KBM-7 (cell line): Measurements from ENCODE around the gene MRAS.

Experiments
- DNase-seq: peaks from one replicate; pipeline ENCODE4 v3.0.0-alpha.2; 2015
- in situ Hi-C: fragments of 300-500 bp; cut with MboI; formaldehyde crosslinking; loops from 2 replicates; pipeline ENCODE4 v1.14.3; 2020; ENCODE audit warnings: low sequenced_read_pairs, low pct_unique_long_range_greater_than_20kb, mixed read lengths

The MRAS gene

DNA sequence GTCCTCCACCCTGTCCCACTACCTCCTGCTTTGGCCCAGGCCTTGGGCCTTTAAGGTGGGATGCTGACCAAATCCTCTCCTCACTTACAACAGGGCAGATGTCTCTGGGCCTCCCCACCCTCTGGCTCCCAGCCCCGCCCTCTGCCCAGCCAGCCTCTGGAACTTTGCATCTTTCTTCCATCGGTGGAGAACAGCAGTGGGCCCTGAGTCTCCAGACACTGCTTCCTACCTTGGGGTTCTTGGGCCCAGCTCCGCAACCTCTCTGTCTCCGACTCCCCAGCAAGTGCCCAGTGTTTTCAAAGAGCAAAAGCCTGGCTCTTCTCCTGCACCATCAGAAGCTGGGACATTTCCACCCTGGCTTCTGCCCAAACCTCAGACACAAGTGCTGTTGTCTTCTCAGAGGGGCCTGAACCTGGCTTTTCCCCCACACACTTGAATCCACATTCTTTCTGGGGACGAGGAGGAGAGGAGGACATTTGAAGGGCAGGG is 33.1 kb downstream of the MRAS start:
- in situ Hi-C loops = no loop called here
- DNase-seq = no peak

DNA sequence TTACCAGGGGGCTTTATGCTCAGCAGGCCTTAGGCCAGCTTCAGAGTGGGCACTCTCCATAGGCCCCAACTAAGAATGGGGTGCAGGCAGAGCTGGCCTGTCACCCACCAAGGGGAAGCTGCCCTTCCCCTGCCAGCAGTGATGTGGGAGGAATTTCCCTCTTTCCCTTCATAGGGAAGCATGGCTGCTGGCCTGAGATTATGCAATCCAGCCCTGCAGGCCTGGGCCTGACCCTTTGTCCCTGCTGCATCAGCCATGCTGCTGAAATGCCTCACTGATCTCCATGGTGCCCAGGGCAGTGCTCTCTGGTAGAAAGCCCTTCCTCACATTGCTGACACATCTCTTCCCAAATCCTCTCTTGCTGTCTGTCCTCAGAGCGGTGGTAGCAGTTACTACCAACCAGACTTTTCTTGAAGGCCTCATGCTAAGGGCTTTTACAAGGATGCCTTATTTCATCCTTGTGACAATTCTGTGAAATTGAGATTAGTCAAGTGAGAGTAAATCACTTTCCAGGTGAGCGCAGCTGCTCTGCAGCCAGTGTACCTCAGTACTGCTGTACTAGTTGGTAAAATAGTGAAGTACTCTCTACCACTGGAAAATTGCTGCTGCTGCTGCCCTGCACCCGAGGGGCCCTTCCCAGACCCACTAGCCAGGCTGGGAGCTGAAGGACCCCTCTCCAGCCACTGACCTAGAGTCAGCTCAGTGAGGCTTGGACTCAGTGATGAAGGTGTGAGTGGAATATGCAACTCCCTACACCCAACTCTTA is 33.8 kb downstream of the MRAS start:
- in situ Hi-C loops = no loop called here

DNA sequence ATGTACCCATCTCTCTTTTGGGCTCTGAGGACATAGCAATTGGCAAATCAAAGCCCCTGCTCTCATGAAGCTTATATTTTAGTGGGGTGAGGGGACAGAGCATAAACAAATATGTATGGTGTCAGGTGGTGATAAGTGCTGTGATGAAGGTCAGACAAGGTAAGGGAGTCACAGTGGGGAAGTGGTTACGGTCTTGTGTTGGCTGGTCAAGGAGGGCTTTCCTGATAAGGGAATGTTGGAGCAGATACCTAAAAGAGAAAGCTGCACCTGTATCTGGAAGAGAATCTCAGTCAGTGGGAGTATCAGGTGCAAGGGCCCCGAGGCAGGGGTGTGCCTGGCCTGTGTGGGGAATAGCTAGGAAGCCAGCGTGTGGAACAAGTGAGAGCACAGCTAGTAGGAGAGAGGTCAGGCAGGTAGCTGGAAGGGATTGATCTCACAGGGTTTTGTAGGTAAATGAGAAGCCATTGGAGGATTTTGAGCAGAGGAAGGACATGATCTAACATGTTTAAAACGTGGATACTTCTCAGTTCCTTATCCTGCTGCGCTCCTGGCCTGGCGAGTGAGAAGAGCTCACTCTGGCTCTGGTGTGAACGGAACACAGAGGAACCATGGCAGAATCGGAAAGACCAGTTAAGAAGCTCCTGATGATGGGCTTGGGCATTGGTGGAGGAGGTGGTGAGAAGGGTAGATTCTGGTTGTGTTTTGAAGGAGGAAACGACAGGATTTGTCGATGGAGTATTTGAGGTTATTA is 35.5 kb downstream of the MRAS start:
- DNase-seq = no peak
- in situ Hi-C loops = no loop called here

More for the DNA sequence above, 33.8 kb downstream of the MRAS start:
- DNase-seq = no peak

DNA sequence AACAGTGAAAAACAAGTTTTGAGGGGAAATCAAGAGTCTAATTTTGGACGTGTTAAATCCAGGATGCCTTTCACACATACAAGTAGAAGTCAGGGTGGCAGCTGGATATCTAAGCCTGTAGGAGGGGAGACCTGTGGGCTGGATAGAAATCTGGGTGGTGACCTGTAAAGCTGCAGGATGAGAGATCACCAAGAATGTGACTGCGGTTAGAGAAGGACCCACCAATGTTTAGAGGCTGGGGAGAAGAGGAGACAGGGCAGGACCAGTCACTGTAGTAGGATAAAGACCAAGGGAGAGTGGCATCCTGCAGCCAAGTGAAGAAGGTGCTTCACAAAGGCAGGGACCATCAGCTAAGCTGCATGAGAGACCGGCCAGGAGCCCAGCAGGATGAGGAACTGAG is 36.2 kb downstream of the MRAS start:
- DNase-seq = no peak
- in situ Hi-C loops = no loop called here

DNA sequence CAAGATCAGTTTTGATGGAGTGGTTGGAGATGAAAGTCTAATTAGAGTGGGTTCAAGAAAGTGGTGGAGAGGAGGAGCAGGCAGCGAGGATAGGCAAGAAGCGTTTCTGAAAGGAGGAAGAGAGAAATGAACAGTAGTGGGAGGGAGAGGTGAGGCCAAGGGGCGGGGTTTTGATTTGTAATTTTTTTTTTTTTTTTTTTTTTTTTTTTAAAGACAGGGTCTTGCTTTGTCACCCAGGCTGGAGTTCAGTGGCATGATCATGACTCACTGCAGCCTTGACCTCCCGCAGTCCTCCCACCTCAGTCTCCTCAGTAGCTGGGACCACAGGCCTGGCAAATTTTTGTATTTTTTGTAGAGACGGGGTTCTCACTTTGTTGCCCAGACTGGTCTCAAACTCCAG is 36.6 kb downstream of the MRAS start:
- in situ Hi-C loops = no loop called here
- DNase-seq = no peak

DNA sequence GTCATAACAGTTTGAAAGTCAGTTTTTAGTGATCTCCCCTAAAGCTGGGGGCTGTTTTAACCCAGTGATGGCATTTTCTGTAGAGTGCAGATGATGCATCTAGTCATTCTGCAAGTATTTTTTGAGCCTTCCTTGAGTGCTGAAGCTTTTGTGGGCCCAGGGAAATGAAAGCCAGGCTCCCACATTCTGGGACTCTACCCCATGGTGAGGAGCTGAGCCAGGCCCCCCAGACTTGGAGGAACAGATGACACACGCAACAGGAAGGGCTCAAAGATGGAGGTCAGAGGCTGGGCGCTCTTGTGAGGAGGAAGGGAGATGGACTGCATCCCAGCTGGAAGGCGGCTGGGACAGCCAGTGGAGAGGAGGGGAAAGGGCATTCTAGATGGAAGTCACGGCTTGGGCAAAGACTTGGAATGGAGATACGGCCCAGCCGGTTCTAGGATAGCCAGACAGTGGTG is 40.8 kb downstream of the MRAS start:
- DNase-seq = no peak
- in situ Hi-C loops = no loop called here

DNA sequence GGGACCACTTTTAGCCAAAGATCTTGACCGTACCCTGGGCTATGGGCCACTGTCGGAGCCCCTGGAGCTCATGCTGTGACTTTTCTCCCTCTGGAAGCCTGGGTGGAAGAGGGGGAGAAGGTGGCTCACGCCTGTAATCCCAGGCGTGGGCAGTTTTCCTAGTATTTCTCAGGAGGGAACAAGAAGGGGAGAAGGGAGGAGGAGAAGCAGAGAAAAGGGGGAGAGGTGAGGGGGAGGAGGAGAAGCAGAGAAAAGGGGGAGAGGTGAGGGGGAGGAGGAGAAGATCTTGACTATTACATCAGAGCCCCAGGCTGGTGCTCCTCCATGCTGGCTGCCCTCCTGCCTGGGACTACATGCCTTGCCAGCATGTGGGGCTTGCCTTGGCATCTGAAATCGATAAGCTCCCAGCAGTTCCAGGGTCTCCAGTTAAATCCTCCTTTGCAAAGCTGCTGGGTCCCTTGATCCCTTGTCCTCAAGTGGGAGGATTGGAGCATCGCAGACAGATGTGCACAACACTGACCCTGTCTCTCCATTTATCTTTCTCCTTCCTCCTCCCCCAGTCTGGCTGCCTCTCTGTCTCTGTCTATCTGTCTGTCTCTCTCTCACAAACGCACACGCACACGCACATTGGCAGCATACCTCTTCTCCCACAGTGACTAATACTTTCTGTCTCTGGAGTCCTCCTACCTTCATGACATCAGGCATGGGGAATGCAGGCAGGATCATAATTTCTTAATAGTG is 41.6 kb downstream of the MRAS start:
- in situ Hi-C loops = no loop called here
- DNase-seq = no peak

DNA sequence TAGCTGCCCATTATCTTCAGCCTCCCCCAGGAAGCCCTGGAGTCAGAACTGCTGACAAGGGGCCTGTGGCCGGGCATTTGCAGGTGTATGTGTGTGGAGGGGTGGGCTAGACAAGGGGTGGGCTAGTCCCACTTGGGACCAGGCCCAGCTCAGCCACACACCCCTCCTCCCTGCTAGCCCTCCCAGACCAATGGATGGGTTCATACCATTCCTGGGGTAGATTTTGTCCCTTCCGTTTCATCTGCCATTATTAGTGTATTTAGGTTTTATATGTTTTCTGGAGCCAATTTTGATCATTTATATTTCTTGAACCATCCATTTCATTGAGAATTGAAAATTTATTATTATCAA is 42.2 kb downstream of the MRAS start:
- no peak for DNase-seq
- in situ Hi-C loops = no loop called here

DNA sequence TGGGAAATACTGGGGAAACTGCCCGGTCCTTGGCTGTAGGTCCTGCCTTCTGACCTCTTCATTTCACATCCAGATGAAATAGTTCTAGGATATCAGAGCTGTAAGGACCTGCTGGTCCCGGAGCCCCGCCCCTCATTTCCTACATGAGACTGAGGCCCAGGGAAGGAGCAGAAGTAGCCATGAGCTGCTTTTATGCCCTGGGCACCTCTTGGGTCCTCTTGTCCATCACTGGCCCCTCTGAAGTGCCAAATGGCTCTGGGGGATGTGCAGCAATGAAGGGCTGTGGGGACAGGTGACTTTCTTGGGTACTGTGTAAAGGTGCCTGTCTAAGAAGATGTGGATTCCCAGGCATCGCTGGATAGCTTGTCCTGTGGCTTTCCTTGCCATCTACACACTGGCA is 45.8 kb downstream of the MRAS start:
- DNase-seq = no peak
- in situ Hi-C loops = no loop called here

DNA sequence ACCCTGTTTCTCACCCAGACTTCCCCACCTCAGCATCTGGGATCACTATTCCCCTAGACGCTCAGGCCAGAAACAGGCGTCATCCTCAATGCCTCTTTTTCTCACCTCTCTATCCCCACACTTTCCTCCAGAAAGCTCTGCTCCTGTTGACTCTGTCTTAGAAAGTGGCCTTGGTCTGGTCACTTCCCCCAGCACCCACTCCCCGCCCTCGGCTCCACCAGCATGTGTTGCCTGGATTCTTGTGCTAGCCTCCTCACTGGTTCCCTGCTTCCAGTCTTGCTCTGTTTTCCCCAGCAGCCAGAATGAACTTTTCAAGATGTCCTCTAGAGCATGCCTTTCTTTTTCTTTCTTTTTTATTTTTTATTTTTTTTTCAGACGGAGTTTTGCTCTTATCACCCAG is 46.3 kb downstream of the MRAS start:
- in situ Hi-C loops = no loop called here
- no peak for DNase-seq

DNA sequence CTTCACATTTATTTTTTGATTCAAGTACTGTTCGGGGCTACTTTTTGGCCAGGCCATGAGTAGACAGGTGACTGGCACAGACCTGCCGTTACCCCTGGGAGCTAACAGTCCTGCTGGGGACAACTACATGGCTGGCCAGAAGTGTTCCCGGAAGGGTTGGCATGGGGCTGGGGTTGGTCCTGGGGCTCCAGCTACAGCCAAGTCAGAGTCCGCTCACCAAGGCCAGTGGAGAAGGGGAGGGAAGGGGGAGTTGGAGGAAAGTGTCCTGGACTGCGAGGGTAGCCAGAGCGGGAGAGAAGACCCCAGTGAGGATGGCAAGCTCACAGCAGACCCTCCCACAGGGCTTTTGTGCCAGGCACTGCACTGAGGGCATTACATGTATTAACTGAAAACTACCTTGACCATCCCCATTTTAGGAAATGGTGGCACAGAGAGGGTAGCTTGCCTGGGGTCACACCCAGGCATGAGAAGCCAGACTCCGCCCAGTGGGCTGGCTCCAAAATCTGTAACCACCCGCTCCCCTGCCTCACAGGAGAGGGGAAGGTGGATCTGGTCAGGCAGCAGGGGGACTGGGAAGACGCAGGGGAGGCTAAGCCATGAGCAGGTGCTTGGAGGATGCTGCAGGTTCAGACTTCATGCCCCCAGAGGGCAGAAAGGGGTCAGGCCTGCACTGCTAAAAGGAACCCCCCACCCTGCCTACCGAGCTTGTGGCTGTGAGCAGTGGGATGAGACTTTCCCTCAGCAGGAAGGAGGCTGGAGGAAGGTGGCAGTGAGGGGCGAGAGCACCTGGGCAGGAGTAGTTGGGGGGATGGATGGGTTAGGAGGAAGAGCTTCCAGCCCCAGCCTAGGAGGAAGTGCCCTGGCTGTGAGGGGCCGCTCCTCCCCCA is 47.7 kb downstream of the MRAS start:
- DNase-seq = no peak

DNA sequence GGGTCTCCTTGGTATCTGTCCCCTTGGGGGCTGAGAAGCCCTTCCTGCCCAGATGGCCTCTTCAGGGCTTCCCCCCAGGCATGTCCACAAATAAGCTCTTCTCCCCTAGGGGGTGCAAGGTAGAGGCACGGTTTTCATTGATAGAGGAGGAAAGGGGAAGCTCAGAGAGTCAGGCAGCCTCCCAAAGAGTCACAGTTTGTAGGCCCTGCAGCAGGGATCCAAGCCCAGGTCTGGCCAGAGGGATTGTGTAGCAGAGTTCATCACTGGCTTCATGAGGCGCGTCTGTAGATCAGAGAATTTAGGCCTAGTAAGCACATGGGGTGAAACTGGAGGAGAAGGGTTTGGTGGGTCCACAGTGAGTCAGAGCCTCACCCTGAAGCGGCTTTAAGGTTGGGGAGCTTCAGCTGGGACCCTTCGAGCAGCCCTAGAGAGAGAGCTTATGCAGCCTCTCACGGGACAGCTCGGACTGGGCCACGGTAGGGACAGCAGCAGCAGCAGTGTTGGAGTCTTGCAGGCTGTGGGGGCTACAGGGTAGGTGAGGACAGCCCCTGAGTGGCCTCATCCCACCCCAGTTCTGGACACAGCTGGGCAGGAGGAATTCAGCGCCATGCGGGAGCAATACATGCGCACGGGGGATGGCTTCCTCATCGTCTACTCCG is 48.5 kb downstream of the MRAS start:
- in situ Hi-C loops = no loop called here

More for the DNA sequence above, 47.7 kb downstream of the MRAS start:
- in situ Hi-C loops = no loop called here

DNA sequence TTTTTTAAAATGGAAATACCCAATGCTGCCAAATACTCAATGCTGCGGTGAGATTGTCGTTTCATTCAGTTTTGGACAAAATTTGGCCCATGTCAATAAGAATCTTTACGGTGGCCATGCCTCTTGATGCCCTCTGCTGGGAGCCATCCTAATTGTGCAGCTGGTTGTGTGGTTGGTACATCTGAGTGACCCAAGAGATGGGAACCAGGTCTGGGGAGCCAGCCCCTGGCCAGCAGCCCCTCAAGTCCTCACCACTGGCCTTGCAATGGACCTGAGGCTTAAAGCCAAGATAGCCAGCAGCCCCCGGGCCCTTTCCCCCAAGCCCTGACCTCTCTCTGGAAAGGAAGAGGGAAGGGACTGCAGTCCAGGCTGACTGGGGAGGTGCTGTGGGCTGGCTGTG is 49.6 kb downstream of the MRAS start:
- no peak for DNase-seq
- in situ Hi-C loops = no loop called here

More for the DNA sequence above, 48.5 kb downstream of the MRAS start:
- peak; percentile 35 for DNase-seq

DNA sequence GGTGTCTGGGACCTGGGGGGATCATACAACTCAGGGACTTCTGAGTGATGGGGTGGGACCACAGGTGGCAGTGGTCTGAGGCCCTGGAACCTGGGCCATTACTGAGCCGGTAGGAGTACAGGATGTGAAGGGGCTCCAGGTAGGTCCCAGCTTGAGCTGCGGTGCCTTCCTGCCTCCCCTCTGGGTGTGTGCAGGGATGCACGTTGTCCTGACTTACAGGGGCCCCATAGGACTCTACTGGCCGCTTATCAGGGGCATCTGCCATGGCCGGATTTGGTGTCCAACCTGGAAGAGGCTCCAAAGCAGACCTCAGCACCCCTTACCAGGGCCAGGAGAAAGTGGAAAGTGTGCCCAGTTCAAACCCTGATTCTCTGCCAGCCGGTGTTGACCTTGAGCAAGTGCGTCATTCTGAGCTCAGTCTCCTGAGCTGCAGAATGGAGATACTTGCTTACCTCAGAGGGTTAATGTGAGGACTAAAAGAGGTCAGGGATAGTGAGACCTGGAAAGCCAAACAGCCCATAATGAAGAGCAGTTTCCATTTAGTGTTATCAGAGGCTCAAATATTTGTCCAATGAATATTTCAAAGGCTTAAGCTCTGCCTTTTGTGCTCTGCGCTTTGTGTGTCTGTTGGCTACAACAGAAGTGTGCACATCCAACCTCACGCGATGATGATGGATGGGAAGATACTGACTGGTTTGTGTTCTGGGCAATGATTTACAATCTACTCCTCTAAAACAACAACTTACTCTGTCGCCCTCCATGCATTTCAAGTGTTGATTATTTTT is 50.6 kb downstream of the MRAS start:
- in situ Hi-C loops = no loop called here

DNA sequence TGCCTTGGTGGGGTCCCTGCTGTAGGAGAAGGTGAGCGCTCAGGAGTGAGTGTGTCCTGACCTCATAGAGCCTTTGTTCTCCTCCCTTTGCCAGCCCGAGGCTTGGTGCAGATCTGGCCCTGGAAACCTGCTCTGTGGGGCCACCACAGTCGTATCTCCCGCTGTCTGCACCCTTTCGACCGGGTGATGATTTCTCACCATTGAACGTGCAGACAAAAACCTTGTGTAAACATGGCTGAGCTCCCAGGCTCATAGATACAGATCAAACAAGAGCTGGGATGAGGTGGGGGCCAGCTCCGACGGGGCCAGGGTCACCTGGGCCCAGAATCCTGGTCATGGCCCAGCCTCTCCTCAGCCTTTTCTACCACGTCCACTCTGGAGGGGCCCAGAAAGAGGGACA is 51.4 kb downstream of the MRAS start:
- in situ Hi-C loops = no loop called here
- no peak for DNase-seq

More for the DNA sequence above, 50.6 kb downstream of the MRAS start:
- DNase-seq = no peak

DNA sequence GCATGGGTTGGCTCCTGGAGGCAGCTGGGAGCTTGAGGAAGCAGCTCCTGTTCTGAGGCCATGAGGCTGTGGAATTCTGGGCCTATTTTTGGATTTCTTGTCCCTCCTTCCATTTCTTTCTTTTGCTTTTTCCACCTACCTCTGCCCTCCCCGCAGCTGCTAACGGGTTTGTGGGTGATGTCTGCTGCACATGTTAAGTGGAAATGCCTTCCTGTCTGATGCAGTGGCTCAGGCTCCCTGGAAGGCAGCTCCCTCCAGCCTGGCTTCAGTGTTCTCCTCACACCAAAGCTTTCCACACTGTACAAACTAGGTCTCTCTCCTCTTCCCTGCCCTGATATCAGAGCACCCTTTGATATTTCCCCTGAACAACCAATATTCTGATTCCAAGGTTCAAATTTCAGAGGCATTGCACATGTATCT is 52.3 kb downstream of the MRAS start:
- no peak for DNase-seq
- in situ Hi-C loops = no loop called here

DNA sequence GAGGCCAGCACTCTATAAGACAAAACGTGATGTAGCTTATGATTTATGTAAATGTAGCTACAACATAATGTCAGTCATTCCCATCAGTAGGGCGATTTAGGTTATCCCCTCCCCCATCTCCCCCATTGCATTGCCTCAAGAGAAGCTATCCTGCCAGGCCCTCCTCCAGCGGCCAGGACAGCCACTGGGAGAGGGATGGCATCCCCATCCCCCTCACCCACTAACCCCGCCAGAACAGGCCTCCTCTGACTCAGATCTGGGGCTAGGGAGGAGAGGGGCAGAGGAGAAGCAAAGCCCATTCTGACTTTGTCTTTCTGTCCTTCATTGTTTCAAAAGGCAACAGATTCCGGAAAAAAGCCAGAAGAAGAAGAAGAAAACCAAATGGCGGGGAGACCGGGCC is 53.5 kb downstream of the MRAS start:
- in situ Hi-C loops = no loop called here

DNA sequence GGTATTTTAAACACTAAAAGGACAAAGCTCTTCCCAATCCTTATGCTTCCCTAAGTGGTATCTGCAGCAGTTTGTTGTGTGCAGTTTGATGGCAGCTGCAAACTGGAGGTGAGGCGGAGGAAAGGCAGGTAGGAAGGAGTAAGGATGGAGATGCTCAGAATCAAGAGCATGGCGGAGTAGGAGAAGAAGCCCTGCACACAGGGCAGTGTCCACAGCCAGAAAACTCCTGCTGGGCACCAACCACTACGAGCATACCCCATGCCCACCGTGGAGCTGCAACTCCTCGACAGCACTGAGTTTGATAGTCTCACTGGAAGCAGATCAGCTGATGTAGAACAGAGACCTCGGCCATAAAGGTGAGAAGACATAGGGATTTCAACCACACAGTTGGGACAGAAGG is 55.7 kb downstream of the MRAS start:
- in situ Hi-C loops = no loop called here
- no peak for DNase-seq

More for the DNA sequence above, 53.5 kb downstream of the MRAS start:
- no peak for DNase-seq
